HG03196 (cell line): Measurements from ENCODE around the gene CLDN9.
"Not testable (repeated sequence)": the region's sequence is repeated elsewhere in the genome, so short reads cannot be mapped to it uniquely, and the experiment has no call there.

Experiments used
- ATAC-seq: cut with Tn5 transposase; IDR thresholded peaks from one replicate; pipeline ENCODE4 v1.9.1; 2021; ENCODE audit not compliant: unreplicated experiment

CLDN9 gene

GRCh38 chr16:3054965-3055733 lies 42.4 kb downstream of the CLDN9 start:
- no peak for ATAC-seq

GRCh38 chr16:3055734-3056115 lies 43.0 kb downstream of the CLDN9 start:
- not testable (repeated sequence) for ATAC-seq

GRCh38 chr16:3056336-3057180 lies 43.8 kb downstream of the CLDN9 start:
- no peak for ATAC-seq

- ATAC-seq = no peak
Measured at GRCh38 chr16:3057181-3058138, 44.7 kb downstream of the CLDN9 start.

GRCh38 chr16:3058139-3059030 lies 45.7 kb downstream of the CLDN9 start:
- ATAC-seq = no peak

DNA sequence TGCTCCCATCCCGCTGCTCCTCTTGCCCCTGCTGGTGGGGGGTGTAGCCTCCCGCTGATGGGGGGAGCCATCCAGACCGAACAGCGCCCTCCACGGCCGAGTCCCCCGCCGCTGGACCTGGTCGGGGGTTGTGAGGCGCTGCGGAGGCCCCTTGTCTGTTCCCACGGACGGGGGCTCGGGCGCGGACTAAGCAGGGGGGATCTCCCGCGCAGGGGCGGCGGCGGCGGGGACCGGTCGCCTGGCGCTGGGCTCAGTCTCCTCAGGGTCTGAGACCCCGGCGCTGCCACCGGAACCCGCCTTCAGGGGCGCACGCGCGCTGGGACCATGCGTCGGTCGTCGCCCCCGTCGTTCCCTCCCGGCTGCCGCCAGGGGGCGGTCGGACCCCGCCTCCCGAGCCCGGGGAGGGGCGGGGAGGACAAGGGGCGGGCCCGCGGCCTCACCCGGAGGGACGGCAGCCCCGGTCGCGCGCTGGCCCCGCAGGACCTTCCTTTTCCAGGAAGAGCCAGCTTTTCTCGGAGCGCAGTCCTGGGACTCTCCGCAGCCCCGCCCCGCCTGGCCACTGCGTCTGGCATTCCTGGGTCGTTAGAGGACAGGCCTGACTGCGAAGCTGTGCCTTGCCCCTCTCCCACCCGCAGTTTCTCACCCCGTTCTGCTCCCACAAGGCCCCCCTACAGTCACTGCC lies 46.5 kb downstream of the CLDN9 start:
- ATAC-seq = peak; percentile 75

DNA sequence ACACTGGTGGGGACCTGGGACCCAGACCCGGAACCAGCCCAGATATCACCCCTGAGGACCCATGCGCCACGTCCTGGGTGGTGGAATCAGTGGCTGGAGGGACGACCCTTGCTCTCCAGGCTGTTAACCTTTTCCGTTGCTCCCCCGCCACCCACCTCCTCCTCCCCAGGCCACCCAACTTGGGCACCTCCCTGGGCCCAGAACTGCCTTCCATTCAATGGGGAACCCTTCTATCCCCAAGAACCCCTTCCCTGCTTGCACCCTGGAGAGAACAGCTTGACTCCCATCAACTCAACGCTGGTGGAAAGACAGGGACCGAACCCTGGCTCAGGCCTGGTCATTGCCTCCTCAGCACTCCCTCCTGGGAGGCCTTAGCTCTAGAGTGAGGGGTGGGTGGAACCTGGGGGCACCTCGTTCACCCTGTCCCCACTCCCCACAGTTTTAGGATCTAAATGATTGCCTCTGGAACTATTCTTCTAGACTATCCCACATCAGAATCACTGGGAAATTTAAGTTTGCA lies 47.1 kb downstream of the CLDN9 start:
- ATAC-seq = no peak

DNA sequence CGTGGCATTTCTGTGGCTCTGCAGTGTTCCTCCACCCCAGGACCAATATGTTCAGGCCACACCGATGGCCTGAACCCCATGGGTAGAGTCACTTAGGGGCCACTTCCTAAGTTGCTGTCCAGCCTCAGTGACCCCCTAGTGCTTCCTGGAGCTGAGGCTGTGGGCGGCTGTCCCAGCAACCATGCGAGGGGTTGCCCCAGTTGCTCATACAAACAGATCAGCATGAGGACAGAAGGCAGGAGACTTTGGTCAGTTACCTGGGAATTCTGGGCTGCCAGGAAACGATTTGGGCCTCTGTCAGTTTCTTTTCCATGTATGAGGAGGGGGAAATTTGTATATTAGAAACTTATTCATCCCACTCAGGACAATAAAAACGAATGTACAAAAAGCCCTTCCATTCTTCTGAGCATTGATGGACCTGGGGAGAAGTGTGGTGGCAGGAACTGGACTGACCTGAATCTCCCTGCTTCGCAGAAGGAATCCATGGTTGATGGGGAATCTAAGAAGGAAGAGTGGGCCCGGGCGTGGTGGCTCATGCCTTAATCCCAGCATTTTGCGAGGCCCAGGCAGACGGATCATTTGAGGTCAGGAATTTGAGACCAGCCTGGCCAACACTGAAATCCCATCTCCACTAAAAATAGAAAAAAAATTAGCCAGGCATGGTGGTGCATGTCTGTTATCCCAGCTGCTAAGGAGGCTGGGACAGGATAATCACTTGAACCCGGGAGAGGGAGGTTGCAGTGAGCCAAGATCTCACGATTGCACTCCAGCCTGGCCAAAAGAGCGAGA lies 47.8 kb downstream of the CLDN9 start:
- ATAC-seq = no peak

- no peak for ATAC-seq
Measured at GRCh38 chr16:3062553-3062952, 49.8 kb downstream of the CLDN9 start.

GRCh38 chr16:3063625-3064386 lies 51.1 kb downstream of the CLDN9 start:
- ATAC-seq = no peak
